Bronchial epithelial cell (primary cell): Measurements from ENCODE around the gene TK2. TPM values are rescaled to one million over a fixed set of nuclear protein-coding genes. Genes with fewer than 3 reads are reported as not detected.

Experiments
- DNase-seq: peaks from one replicate; pipeline ENCODE4 v3.0.0-alpha.2; 2010; ENCODE audit warnings: low read depth
- FAIRE-seq: peaks from 2 replicates; lab custom pipeline; 2011; peaks lifted over from hg19 to GRCh38; lab: Jason Lieb, UNC
- H3K27me3 ChIP-seq: 2 replicates; pipeline ENCODE4 v1.5.1; 2011; ENCODE audit warnings: low read length; ENCODE audit not compliant: control insufficient read depth, insufficient read depth
- H3K36me3 ChIP-seq: 2 replicates; pipeline ENCODE4 v1.5.1; 2011; ENCODE audit warnings: low read length; ENCODE audit not compliant: control insufficient read depth, insufficient read depth
- H3K4me3 ChIP-seq: 2 replicates; pipeline ENCODE4 v1.5.1; 2011; ENCODE audit warnings: mild to moderate bottlenecking, low read depth, low read length, control low read depth
- total RNA-seq: library from RNA; depleted of rRNA; stranded (reverse); fragments of >200 nt; gene quantifications from 2 replicates; pipeline ENCODE4 v1.2.1, GENCODE V29; 2014
- TF ChIP-seq, protein P1 (sequence below): IDR thresholded peaks from 2 replicates; pipeline ENCODE4 v1.5.1; 2011; ENCODE audit warnings: mild to moderate bottlenecking, moderate library complexity, low read length, control low read depth, inconsistent platforms; ENCODE audit not compliant: insufficient read depth, severe bottlenecking

TK2 gene
- total RNA-seq, 1 donor from 2014 or later: 8.7 TPM

DNA sequence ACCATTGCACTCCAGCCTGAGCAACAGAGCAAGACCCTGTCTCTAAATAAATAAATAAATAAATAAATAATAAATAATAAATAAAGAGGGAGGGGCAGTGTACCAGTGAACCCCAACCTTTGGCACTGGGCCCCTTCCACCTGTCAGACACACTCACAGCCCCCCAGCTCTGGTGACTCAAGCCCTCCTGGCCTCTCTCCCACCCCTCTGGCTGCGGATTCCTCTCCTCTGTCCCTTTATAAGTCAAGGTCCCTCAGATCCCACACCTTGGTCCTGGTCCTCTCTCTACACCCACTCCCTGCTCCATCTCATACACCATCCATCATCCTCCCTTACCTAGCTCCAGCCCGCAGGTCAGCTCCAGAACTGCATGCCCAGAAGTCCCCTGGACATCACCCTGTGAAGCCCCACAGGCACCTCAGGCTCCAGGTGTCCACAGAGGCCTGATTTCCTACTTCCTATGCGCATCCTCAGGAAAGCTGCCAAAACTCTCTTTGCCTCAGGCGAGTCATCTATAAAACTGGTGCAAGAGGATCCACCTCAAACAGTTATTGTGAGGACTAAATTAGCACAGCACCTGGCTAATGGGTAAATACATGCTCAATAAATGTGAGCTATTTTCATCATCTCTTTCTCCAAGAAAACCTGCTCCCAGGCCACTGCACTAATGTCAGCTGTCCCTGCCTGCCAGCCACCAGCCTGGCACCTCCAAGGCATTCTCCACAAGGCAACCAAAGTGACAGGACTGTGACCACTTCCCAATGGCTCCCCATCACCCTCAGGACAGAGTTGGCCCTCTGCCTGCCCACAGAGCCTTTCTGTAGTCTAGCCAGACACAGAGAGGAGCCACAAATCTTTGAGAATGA lies 76.0 kb downstream of the TK2 start:
- TF ChIP-seq, protein P1, sequence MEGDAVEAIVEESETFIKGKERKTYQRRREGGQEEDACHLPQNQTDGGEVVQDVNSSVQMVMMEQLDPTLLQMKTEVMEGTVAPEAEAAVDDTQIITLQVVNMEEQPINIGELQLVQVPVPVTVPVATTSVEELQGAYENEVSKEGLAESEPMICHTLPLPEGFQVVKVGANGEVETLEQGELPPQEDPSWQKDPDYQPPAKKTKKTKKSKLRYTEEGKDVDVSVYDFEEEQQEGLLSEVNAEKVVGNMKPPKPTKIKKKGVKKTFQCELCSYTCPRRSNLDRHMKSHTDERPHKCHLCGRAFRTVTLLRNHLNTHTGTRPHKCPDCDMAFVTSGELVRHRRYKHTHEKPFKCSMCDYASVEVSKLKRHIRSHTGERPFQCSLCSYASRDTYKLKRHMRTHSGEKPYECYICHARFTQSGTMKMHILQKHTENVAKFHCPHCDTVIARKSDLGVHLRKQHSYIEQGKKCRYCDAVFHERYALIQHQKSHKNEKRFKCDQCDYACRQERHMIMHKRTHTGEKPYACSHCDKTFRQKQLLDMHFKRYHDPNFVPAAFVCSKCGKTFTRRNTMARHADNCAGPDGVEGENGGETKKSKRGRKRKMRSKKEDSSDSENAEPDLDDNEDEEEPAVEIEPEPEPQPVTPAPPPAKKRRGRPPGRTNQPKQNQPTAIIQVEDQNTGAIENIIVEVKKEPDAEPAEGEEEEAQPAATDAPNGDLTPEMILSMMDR: no peak
- Histone ChIP-seq H3K4me3 (no peak overlapping the region), H3K36me3 (no peaks in the 10 kb centered on the region), H3K27me3 (peaks cover 7% of the 10 kb centered on the region)
- peak; percentile 36 for DNase-seq
- no peak for FAIRE-seq

DNA sequence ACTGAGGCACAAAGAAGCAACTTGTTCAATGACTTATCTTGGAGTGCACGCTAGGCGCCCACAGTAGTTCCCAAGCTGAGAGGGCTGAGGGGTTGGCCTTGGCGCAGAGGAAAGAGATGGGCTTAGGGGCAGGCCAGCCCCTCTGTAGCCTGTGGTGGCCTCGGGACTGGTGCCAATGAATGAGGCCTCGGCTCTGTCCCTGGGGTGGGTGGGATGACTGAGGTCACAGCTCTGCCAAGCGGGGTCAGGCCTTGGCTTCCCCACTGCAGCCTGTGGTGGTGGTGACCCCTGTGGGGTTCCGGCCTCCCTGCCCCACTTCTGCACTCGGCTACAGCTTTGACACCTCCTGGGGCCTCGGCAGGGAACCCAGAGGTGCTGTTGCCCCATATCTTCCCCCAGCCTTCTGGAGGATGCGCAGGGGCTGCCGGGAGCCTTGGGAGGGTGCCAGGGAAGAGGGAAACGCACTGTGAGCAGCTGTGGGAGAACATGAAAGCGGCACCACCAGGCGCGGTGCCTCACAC lies 76.8 kb downstream of the TK2 start:
- Histone ChIP-seq H3K36me3 (no peaks in the 10 kb centered on the region), H3K27me3 (peaks cover 7% of the 10 kb centered on the region), H3K4me3 (no peak overlapping the region)
- TF ChIP-seq, protein P1: no peak
- no peak for FAIRE-seq
- DNase-seq: no peak

DNA sequence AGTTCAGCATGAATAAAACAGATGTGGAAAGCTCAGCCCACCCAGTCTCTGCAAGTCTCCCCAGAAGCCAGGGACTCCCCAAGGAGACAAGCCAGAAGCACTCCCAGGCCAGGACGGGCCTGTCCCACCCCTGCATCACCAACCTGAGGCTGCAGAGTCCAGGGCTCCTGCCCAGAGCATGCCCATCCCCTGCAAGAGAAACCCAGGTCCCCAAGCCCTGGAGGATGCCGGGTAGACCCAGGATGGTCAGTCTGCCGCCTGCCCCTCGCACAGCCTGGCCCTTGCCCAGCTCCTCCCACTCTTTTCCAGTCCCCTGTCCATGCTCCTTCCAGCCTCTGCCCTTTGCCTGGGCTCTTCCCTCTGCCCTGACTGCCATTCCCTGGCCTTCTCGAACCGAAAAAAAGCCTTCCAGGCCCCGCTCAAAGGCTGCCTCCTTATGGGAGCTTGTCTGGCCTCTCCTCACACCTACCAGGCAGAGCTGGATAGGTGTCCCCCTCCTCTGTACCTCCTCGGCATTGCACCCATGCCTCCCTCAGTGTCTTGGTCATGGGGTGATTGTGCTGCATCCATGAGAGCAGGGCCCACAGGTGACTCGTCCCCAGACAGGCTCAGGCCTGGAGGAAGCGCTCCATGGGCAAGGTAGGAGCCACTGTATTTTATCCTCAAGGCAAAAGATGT lies 78.1 kb downstream of the TK2 start:
- peak; percentile 39 for DNase-seq
- peaks cover 5% of the 10 kb centered on the region for H3K27me3 ChIP-seq
- TF ChIP-seq, protein P1: no peak
- no peak overlapping the region for H3K4me3 ChIP-seq
- FAIRE-seq: no peak
- H3K36me3 ChIP-seq: no peaks in the 10 kb centered on the region

DNA sequence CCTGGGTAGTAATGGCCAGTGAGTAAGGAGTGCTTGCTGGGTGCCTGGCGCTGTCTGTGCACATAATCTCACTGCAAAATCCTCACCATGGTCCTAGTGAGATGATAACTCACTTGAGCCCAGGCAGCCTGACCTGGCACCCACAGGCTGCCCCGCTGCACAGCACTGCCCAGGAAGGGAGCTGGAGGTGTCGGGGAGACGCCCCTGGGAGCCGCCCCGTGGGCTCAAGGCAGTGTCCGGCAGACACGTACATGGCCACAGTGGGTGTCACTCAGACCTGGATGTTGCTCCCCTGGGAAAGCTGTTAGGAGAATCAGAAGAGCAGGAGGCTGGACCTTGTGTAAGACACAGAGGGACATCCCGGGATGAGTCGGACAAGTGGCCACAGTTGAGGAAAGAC lies 78.7 kb downstream of the TK2 start:
- Histone ChIP-seq H3K27me3 (peaks cover 3% of the 10 kb centered on the region), H3K36me3 (no peaks in the 10 kb centered on the region), H3K4me3 (no peak overlapping the region)
- no peak for FAIRE-seq
- DNase-seq: no peak
- TF ChIP-seq, protein P1: no peak

DNA sequence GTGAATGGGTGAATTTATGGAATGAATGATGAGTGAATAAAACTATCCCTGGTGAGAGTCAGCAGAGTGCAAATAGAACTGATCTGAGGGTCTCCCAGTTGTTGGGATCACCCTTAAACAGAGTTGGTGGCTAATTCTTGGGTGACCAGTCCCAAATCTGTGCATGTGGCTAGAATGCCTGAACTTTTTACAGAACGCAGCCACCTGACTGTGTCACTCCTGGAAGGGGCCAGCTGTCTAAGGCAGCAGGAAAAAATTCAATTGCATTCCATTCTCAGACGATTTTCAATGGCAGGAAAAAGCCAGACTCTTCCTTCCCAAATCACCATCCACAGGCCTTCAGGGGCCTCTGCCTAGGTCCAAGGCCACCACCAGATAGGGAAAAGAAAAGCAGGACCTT lies 79.4 kb downstream of the TK2 start:
- TF ChIP-seq, protein P1: no peak
- Histone ChIP-seq H3K4me3 (no peak overlapping the region), H3K36me3 (no peaks in the 10 kb centered on the region), H3K27me3 (peaks cover 3% of the 10 kb centered on the region)
- no peak for DNase-seq
- FAIRE-seq: no peak
